Adrenal gland (tissue), 5 donors: ENCODE data around the gene PTPRQ.

Experiments used
- POLR2A ChIP-seq, 2 donors: fragments of 450-650 bp; IDR thresholded peaks; one replicate each; pipeline ENCODE4 v1.6.1; 2017; ENCODE audit warnings: antibody characterized with exemption in 2 of 2, mild to moderate bottlenecking in 2 of 2, moderate library complexity in 1 of 2
- TF ChIP-seq, protein P1 (sequence below), 6 experiments: fragments of 450-650 bp in 4 of 6; fragments of 200-600 bp in 2 of 6; sonication (generic) in 1 of 6; IDR thresholded peaks; 1 replicate in 5 of 6; 2 replicates in 1 of 6; pipeline versions ENCODE4 v1.5.1 to v1.8.0; 2016 to 2021; ENCODE audit warnings: antibody characterized with exemption in 6 of 6, mild to moderate bottlenecking in 2 of 6, moderate library complexity in 1 of 6
- donor health status: DM: no; HTN: no; CAD: no.

DNA sequence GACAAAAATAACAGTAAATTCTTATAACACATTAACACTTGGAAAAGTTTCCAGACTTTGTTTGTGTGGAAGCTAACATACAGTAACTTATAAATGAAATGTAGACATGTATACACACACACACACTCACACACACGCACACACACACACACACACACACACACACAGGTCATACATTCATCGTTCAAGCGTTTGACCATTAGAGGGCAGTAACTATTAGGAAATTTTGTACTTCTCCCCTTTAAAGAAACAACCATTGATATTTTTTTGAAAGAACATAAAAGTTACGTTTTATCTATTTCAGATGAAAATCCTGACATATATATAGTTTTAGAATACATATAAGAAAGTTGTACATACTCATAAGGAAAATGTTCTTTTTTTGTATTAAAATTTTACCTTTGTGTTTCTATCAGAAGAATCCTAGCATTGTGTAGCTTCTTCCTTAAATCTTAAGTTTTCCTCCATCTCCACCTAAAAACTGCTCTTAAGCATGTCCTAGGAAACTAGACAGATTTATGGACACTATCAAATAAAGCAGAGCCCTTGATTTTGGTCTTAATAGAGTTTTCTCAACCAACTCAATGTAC lies 29.0 kb downstream of the PTPRQ start:
- TF ChIP-seq, protein P1, sequence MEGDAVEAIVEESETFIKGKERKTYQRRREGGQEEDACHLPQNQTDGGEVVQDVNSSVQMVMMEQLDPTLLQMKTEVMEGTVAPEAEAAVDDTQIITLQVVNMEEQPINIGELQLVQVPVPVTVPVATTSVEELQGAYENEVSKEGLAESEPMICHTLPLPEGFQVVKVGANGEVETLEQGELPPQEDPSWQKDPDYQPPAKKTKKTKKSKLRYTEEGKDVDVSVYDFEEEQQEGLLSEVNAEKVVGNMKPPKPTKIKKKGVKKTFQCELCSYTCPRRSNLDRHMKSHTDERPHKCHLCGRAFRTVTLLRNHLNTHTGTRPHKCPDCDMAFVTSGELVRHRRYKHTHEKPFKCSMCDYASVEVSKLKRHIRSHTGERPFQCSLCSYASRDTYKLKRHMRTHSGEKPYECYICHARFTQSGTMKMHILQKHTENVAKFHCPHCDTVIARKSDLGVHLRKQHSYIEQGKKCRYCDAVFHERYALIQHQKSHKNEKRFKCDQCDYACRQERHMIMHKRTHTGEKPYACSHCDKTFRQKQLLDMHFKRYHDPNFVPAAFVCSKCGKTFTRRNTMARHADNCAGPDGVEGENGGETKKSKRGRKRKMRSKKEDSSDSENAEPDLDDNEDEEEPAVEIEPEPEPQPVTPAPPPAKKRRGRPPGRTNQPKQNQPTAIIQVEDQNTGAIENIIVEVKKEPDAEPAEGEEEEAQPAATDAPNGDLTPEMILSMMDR (IDR thresholded peaks at IDR 0.05) = peak; percentile 18 to 86 (median 51)
- TF ChIP-seq POLR2A (IDR thresholded peaks at IDR 0.05) = no peak
